Upper lobe of left lung (tissue), 6 donors: ENCODE data around the gene ACOT8. TPM values are rescaled to one million over a fixed set of nuclear protein-coding genes. Genes with fewer than 3 reads are reported as not detected.

ENCODE experiments used
- ATAC-seq, 2 donors: fragments of 200-7000 bp; cut with Tn5 transposase; one replicate each; pipeline ENCODE4 v1.9.1; 2022; ENCODE audit warnings: mild to moderate bottlenecking in 2 of 2, moderate library complexity in 2 of 2; ENCODE audit not compliant: low FRiP score in 2 of 2
- DNase-seq, 2 donors: peaks; one replicate each; pipeline ENCODE4 v3.0.0-alpha.2; 2019 to 2020
- H3K27ac ChIP-seq, 4 donors: fragments of 200-600 bp; sonication (generic); one replicate each; pipeline ENCODE4 v1.5.1; 2016 to 2019
- H3K27me3 ChIP-seq, 4 donors: fragments of 200-600 bp; sonication (generic); one replicate each; pipeline ENCODE4 v1.5.1; 2017 to 2019
- H3K36me3 ChIP-seq, 4 donors: fragments of 200-600 bp; sonication (generic); one replicate each; pipeline ENCODE4 v1.5.1; 2016 to 2019
- H3K4me1 ChIP-seq, 4 donors: fragments of 200-600 bp; sonication (generic); one replicate each; pipeline ENCODE4 v1.5.1; 2018 to 2019
- H3K4me3 ChIP-seq, 4 donors: fragments of 200-600 bp; sonication (generic); one replicate each; pipeline ENCODE4 v1.5.1; 2017 to 2019; ENCODE audit warnings: mild to moderate bottlenecking in 2 of 4, moderate library complexity in 1 of 4
- H3K9me3 ChIP-seq, 4 donors: fragments of 200-600 bp; sonication (generic); one replicate each; pipeline ENCODE4 v1.5.1; 2018 to 2019
- CTCF ChIP-seq, 6 experiments: fragments of 450-650 bp in 4 of 6; fragments of 200-600 bp in 2 of 6; sonication (generic) in 2 of 6; IDR thresholded peaks; one replicate each; pipeline ENCODE4 v1.5.1; 2016 to 2019; ENCODE audit warnings: antibody characterized with exemption in 6 of 6
- EP300 ChIP-seq, 4 donors: sonication (generic); formaldehyde crosslinking; IDR thresholded peaks; one replicate each; pipeline ENCODE4 v1.5.1; 2017; ENCODE audit warnings: antibody characterized with exemption in 4 of 4, control low read depth in 2 of 4
- POLR2A ChIP-seq, 4 donors: fragments of 450-650 bp; IDR thresholded peaks; one replicate each; pipeline ENCODE4 v1.5.1; 2016 to 2017; ENCODE audit warnings: antibody characterized with exemption in 4 of 4, mild to moderate bottlenecking in 2 of 4
- POLR2AphosphoS5 ChIP-seq, 2 donors: sonication (generic); formaldehyde crosslinking; IDR thresholded peaks; one replicate each; pipeline ENCODE4 v1.5.1; 2017; ENCODE audit warnings: antibody characterized with exemption in 2 of 2
- WGBS, 2 donors: methylation state at CpG; one replicate each; pipeline ENCODE4 v1.1.5; 2017 to 2018; 5-methylcytosine and 5-hydroxymethylcytosine counted together
- total RNA-seq, 6 donors: library from RNA; depleted of rRNA in 4 of 6; stranded (reverse); fragments of >200 nt in 4 of 6; gene quantifications; one replicate each; pipeline versions ENCODE4 v1.1.0 to v1.2.1, GENCODE V29; 2016 to 2021
- donor health status: DM: no; HTN: no; CAD: no; lungs with moderate emphysema.
- donor health status: DM: no; HTN: yes; CAD: no; lungs with severe emphysema.

The ACOT8 gene
- total RNA-seq, 6 donors from 2014 or later, result 23.9 to 46.8 (median 31.5) TPM

- ATAC-seq, result peak; percentile 5 to 43
- H3K9me3 ChIP-seq, result no peaks in the 10 kb centered on the region
- no peak overlapping the region for H3K4me3 ChIP-seq
- WGBS, 2 donors, result 32 to 34% methylated on average over 5 of the region's 5 CpGs
- no peaks in the 10 kb centered on the region for H3K27me3 ChIP-seq
- H3K27ac ChIP-seq, result peak overlapping the region in 2 of 4 donors; percentile 24 to 26
- TF ChIP-seq EP300 (IDR thresholded peaks at IDR 0.05) (no peak), POLR2A (IDR thresholded peaks at IDR 0.05) (no peak), POLR2AphosphoS5 (IDR thresholded peaks at IDR 0.05) (no peak), CTCF (IDR thresholded peaks at IDR 0.05) (no peak)
- no peak for DNase-seq
- peaks cover 0 to 6% (median under 1%) of the 10 kb centered on the region in 4 donors for H3K4me1 ChIP-seq
- peaks cover 19 to 81% (median 57%) of the 10 kb centered on the region in 4 donors for H3K36me3 ChIP-seq
These were observed 14.9 kb downstream of the ACOT8 start for GRCh38 chr20:45842169-45842812.

- H3K27ac ChIP-seq, result peak overlapping the region in 1 of 4 donors; percentile 26
- H3K9me3 ChIP-seq, result no peaks in the 10 kb centered on the region
- no peak for TF ChIP-seq POLR2AphosphoS5 (IDR thresholded peaks at IDR 0.05)
- no peak for TF ChIP-seq POLR2A (IDR thresholded peaks at IDR 0.05)
- TF ChIP-seq EP300 (IDR thresholded peaks at IDR 0.05), result no peak
- no peak for TF ChIP-seq CTCF (IDR thresholded peaks at IDR 0.05)
- H3K4me3 ChIP-seq, result no peak overlapping the region
- DNase-seq, result no peak
- H3K36me3 ChIP-seq, result peaks cover 16 to 74% (median 54%) of the 10 kb centered on the region in 4 donors
- H3K27me3 ChIP-seq, result no peaks in the 10 kb centered on the region
- H3K4me1 ChIP-seq, result peaks cover 0 to 6% (median 3%) of the 10 kb centered on the region in 4 donors
- ATAC-seq, result no peak
- WGBS, 2 donors, result 86 to 96% methylated on average over 7 to 10 of the region's 10 CpGs
These were observed 15.6 kb downstream of the ACOT8 start for GRCh38 chr20:45841407-45842129.

- Histone ChIP-seq H3K36me3 (peaks cover 16 to 65% (median 49%) of the 10 kb centered on the region in 4 donors), H3K4me3 (no peak overlapping the region), H3K9me3 (no peaks in the 10 kb centered on the region), H3K27me3 (no peaks in the 10 kb centered on the region), H3K27ac (no peak overlapping the region), H3K4me1 (peaks cover 3 to 9% (median 7%) of the 10 kb centered on the region in 4 donors)
- TF ChIP-seq POLR2AphosphoS5 (IDR thresholded peaks at IDR 0.05) (no peak), EP300 (IDR thresholded peaks at IDR 0.05) (no peak), POLR2A (IDR thresholded peaks at IDR 0.05) (no peak), CTCF (IDR thresholded peaks at IDR 0.05) (no peak)
- ATAC-seq (peak in 1 of 2 donors; percentile 16), DNase-seq (peak in 1 of 2 donors; percentile 70)
- WGBS, 2 donors, result 94 to 97% methylated on average over 15 to 20 of the region's 25 CpGs
These were observed 16.4 kb downstream of the ACOT8 start for GRCh38 chr20:45840700-45841198.

GRCh38 chr20:45836841-45837240 lies 20.4 kb downstream of the ACOT8 start:
- H3K4me1 ChIP-seq, result peaks cover 30 to 40% (median 34%) of the 10 kb centered on the region in 4 donors
- ATAC-seq (no peak), DNase-seq (no peak)
- H3K27me3 ChIP-seq, result no peaks in the 10 kb centered on the region
- 14 to 38% methylated on average over 1 of the region's 1 CpG for WGBS, 2 donors
- TF ChIP-seq POLR2AphosphoS5 (IDR thresholded peaks at IDR 0.05) (no peak), CTCF (IDR thresholded peaks at IDR 0.05) (no peak), POLR2A (IDR thresholded peaks at IDR 0.05) (no peak), EP300 (IDR thresholded peaks at IDR 0.05) (no peak)
- peaks cover 0 to 26% (median 17%) of the 10 kb centered on the region in 4 donors for H3K36me3 ChIP-seq
- H3K4me3 ChIP-seq, result no peak overlapping the region
- no peaks in the 10 kb centered on the region for H3K9me3 ChIP-seq
- peak overlapping the region in 1 of 4 donors; percentile 8 for H3K27ac ChIP-seq
